Neutrophil (primary cell): ENCODE measurements around the gene CEACAM6.

Experiments used
- H3K27ac ChIP-seq: fragments of 200-600 bp; sonication (generic); 2 replicates; pipeline ENCODE4 v1.5.1; 2016; ENCODE audit warnings: mild to moderate bottlenecking, moderate library complexity
- H3K27me3 ChIP-seq: fragments of 200-600 bp; sonication (generic); 2 replicates; pipeline ENCODE4 v1.6.0; 2016; ENCODE audit warnings: mild to moderate bottlenecking
- H3K36me3 ChIP-seq: fragments of 200-600 bp; sonication (generic); 2 replicates; pipeline ENCODE4 v1.5.1; 2017
- H3K4me1 ChIP-seq, 2 experiments: fragments of 200-600 bp in 1 of 2; sonication (generic) in 1 of 2; 1 replicate in 1 of 2; 2 replicates in 1 of 2; pipeline versions ENCODE4 v1.5.1 to v1.6.1; 2013 to 2016; ENCODE audit warnings: low read depth in 1 of 2, low read length in 1 of 2, mild to moderate bottlenecking in 1 of 2, moderate library complexity in 1 of 2; ENCODE audit not compliant: control insufficient read depth in 1 of 2, insufficient read depth in 1 of 2
- H3K4me3 ChIP-seq, 2 experiments: fragments of 200-600 bp in 1 of 2; sonication (generic) in 1 of 2; 1 replicate in 1 of 2; 2 replicates in 1 of 2; pipeline ENCODE4 v1.5.1; 2013 to 2016; ENCODE audit warnings: low read depth in 1 of 2, low read length in 1 of 2, mild to moderate bottlenecking in 1 of 2, moderate library complexity in 1 of 2
- H3K9me3 ChIP-seq: fragments of 200-600 bp; sonication (generic); 2 replicates; pipeline ENCODE4 v1.5.1; 2016
- CTCF ChIP-seq: fragments of 200-600 bp; sonication (generic); IDR thresholded peaks from 2 replicates; pipeline ENCODE4 v1.5.1; 2016; ENCODE audit warnings: antibody characterized with exemption

Gene CEACAM6

GRCh38 chr19:41801031-41801430, 45.7 kb downstream of the CEACAM6 start:
- peaks cover 61% of the 10 kb centered on the region for H3K36me3 ChIP-seq
- TF ChIP-seq CTCF, result no peak
- peak overlapping the region; percentile 100 for H3K27ac ChIP-seq
- H3K4me3 ChIP-seq, result peak overlapping the region; percentile 81 to 83
- H3K9me3 ChIP-seq, result no peaks in the 10 kb centered on the region
- peaks cover 78 to 100% of the 10 kb centered on the region in 2 experiments for H3K4me1 ChIP-seq
- H3K27me3 ChIP-seq, result no peaks in the 10 kb centered on the region

- Histone ChIP-seq H3K27ac (peak overlapping the region; percentile 100), H3K27me3 (no peaks in the 10 kb centered on the region), H3K36me3 (peaks cover 68% of the 10 kb centered on the region), H3K4me3 (peak overlapping the region; percentile 81 to 83), H3K4me1 (peaks cover 79 to 100% of the 10 kb centered on the region in 2 experiments), H3K9me3 (no peaks in the 10 kb centered on the region)
- TF ChIP-seq CTCF, result peak; percentile 24
Observed at GRCh38 chr19:41801792-41802211, 46.5 kb downstream of the CEACAM6 start.

GRCh38 chr19:41802770-41803169, 47.4 kb downstream of the CEACAM6 start:
- no peak for TF ChIP-seq CTCF
- Histone ChIP-seq H3K9me3 (no peaks in the 10 kb centered on the region), H3K27ac (peak overlapping the region; percentile 100), H3K27me3 (no peaks in the 10 kb centered on the region), H3K4me1 (peaks cover 85 to 100% of the 10 kb centered on the region in 2 experiments), H3K4me3 (peak overlapping the region; percentile 81 to 83), H3K36me3 (peaks cover 72% of the 10 kb centered on the region)

GRCh38 chr19:41804336-41804735, 49.0 kb downstream of the CEACAM6 start:
- H3K4me3 ChIP-seq, result peak overlapping the region; percentile 81 to 83
- H3K36me3 ChIP-seq, result peaks cover 71% of the 10 kb centered on the region
- no peak for TF ChIP-seq CTCF
- peaks cover 100% of the 10 kb centered on the region in 2 experiments for H3K4me1 ChIP-seq
- H3K9me3 ChIP-seq, result no peaks in the 10 kb centered on the region
- H3K27me3 ChIP-seq, result no peaks in the 10 kb centered on the region
- peak overlapping the region; percentile 100 for H3K27ac ChIP-seq

- peak overlapping the region; percentile 100 for H3K27ac ChIP-seq
- H3K36me3 ChIP-seq, result peaks cover 73% of the 10 kb centered on the region
- TF ChIP-seq CTCF, result no peak
Observed at GRCh38 chr19:41807176-41807575, 51.8 kb downstream of the CEACAM6 start.

More at GRCh38 chr19:41807176-41807575, 51.8 kb downstream of the CEACAM6 start:
- Histone ChIP-seq H3K4me1 (peaks cover 100% of the 10 kb centered on the region in 2 experiments), H3K9me3 (no peaks in the 10 kb centered on the region), H3K4me3 (peak overlapping the region; percentile 53 to 60), H3K27me3 (no peaks in the 10 kb centered on the region)
